GM18907 (cell line): ENCODE data around the gene CNDP1.

Experiments used
- ATAC-seq: cut with Tn5 transposase; IDR thresholded peaks from one replicate; pipeline ENCODE4 v1.9.1; 2021; ENCODE audit warnings: mild to moderate bottlenecking, moderate library complexity; ENCODE audit not compliant: unreplicated experiment

The CNDP1 gene

DNA sequence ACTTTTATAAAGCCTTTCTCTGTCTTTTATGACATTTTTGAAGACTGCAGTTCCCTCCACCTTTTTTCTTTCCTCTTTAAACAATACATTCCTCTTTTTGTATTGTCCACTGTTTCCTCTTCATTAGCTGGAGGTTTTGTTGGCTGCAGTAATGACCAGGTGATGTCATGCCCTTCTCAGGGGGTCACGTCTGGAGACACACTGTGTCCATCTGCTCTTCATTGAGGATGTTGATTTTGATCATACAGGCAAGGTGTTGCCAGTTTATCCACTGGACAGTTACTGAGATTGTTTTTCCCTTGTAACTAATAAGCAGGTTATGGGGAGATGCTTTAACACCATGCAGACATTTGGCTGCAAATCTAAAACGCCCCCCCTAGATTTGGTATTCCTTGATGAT lies 83.2 kb downstream of the CNDP1 start:
- no peak for ATAC-seq

DNA sequence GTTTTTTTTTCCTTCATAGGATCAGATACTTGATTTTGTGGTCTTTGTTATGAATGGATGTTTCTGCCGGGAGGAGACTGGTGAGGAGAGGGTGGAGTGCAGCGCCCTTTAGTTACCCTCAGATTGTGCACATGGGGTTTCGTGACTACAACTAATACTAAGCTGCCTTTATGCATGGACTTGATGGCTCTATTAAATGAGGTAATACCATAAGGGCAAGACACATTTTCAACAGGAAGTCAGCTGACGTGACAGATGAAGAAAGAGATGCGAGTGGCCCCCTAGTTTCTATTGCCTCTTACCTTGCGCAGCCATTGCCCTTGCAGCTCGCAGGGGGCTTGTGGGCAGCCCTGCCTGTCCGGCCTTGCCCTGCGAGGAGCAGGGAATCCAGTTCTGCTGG lies 87.8 kb downstream of the CNDP1 start:
- no peak for ATAC-seq

DNA sequence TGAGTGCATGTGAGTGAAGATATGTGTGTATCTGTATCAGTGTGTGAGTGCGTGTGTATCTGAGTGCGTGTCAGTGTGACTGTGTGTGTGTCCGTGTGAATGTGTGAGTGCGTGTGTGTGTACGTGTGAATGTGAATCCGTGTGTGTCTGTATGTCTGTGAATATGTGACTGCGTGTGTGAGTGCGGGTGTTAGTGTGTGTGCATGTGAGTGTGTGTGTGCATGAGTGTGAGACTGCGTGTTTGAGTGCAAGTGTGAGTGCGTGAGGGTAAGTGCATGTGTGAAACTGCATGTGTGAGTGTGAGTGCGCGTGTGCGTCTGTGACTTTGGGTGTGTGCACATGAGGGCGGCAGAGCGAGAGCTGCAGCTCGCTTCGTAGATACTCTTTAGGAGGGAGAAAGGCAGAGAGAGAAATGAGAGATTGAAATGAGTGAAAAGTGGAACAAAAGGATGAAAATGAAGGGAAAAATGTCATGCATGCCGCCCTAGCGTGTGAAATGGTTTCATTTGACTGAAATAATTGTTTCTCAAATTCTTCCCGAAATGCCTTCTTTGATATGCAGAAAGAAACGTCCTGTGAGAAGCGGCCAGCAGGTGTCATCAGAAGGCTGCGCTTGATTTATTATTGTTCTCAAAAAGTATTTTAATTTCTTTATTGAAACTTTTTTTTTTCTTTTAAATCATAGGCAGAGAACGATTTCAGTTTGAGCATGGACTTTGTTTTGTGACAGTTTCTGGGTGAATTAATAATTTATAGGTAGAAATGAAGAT lies 88.9 kb downstream of the CNDP1 start:
- ATAC-seq: no peak

DNA sequence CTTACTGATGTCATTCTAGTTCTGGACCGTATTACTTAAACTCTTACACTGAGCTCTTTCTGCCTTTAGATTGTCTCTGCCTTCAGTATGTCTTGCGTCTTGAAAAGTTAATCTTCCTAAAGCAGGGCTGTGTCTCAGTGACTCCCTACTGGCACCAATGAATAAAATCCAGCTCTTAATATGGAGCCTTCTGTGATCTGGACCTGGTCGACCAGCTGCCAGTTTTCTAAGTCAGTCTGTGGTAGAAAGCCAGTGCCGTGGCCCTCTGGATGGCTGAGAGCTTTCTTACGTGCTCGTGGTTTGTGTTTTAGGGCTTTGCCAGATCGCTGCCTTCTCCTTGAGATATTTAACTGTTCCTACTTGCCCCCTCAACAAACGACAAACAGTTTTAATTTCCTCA lies 90.2 kb downstream of the CNDP1 start:
- no peak for ATAC-seq

DNA sequence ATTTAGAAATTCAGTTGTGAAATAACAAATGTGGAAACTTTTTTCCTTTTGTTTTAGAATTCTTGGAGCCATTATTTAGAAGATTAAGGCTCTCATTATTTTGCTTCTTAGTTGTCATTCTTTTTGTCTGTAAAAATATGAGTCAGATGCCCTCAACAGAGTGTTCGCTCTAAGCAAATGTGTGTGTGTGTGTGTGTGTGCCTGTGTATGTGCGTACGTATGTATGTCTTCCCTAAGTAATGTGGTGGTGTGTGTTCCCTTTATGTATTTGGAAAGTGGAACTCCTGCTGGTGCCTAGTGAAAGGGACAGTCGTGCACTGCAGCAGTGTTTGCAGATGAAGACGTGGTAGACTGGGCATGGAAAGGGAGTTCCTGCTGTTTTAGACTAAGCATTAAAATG lies 90.9 kb downstream of the CNDP1 start:
- no peak for ATAC-seq

DNA sequence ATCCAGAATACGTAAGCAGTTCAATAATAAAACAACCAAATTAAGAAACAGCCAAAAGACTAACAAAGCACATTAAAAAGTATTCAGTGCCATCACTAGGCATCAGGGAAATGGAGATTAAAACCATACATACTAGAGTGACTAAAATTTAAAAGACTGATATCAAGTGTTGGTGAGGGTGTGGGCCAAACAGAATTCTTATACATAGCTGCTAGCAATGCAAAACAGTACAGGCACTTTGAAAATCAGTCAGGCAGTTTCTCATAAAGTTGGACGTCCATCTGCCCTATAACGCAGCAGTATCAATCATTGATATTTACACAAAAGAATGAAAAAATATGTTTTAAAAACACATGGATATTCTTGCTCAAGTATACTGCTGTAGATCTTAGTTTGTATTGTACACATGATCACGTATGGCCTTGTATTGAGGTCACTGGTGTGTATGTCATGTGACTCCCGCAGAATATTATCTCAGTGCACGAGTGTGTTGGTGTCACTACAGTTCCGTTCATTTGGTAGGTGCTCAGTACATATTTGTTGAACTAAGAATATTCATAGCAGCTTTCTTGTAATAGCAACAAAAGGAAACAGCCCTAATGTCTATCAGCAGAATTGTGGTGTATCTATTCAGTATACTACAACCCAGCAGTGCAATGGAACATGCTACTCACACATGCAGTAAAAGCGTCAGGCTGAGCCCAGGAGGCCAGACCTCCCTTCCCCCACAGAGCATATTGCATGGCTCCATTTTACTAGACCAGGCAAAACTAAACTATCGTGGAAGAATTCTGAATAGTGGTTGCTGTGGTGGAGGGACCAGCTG lies 92.0 kb downstream of the CNDP1 start:
- ATAC-seq: no peak

DNA sequence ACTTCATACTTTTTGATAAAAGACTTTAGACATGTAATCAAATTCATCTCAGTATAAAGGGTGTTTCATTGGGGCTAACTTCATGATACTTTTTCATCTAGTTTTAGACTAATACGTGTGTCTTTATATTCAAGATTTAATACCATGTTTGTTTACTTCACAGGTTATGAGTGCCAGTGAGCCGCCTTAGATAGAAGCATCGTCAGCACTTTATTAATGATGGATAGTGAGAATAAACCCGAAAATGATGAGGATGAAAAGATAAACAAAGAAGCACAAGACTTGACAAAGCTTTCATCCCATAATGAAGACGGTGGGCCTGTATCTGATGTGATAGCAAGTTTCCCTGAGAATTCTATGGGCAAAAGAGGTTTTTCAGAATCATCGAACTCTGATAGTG lies 96.5 kb downstream of the CNDP1 start:
- ATAC-seq: no peak

DNA sequence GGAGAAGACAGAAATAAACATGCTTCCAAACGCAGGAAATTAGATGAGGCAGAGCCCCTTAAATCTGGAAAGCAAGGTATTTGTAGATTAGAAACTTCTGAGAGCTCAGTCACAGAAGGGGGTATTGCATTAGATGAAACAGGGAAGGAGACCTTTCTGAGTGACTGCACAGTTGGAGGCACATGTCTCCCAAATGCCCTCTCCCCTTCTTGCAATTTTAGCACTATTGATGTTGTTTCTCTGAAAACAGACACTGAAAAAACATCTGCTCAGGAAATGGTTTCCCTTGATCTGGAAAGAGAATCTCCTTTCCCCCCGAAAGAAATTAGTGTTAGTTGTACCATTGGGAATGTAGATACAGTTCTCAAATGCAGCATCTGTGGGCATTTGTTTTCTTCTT lies 96.9 kb downstream of the CNDP1 start:
- ATAC-seq: no peak

DNA sequence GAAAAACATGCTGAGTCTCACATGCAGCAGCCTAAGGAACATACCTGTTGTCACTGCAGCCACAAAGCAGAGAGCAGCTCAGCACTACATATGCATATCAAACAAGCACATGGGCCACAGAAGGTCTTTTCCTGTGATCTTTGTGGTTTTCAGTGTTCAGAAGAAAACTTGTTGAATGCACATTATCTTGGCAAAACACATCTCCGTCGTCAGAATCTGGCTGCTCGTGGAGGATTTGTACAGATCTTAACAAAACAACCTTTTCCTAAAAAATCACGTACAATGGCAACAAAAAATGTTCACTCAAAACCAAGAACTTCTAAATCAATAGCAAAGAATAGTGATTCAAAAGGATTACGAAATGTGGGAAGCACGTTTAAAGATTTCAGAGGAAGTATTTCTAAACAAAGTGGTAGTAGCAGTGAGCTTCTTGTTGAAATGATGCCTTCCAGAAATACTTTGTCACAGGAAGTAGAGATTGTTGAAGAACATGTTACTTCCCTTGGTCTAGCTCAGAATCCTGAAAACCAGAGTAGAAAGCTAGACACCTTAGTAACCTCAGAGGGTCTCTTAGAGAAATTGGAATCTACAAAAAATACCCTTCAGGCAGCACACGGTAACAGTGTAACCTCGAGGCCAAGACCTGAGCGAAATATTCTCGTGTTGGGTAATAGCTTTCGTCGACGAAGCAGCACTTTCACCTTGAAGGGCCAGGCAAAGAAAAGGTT lies 97.5 kb downstream of the CNDP1 start:
- ATAC-seq: no peak

DNA sequence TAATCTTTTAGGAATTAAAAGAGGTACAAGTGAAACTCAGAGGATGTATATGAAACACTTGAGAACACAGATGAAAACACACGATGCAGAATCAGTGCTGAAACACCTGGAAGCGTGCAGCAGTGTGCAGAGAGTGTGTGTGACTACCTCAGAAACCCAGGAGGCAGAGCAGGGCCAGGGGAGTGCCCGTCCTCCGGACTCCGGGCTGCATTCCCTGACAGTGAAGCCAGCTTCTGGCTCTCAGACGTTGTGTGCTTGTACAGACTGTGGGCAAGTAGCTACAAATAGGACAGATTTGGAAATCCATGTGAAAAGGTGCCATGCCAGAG lies 98.0 kb downstream of the CNDP1 start:
- ATAC-seq: no peak

DNA sequence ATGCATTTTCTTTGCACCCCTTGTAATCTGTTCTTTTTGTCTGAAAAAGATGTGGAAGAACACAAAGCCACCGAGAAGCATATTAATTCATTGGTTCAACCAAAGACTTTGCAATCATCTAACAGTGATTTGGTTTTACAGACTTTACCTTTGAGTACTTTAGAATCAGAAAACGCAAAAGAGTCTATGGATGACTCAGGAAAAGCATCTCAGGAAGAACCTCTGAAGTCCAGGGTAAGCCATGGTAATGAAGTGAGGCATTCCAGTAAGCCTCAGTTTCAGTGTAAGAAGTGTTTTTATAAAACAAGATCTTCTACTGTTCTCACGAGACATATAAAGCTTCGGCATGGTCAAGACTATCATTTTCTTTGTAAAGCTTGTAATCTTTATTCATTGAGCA lies 98.6 kb downstream of the CNDP1 start:
- ATAC-seq: no peak

DNA sequence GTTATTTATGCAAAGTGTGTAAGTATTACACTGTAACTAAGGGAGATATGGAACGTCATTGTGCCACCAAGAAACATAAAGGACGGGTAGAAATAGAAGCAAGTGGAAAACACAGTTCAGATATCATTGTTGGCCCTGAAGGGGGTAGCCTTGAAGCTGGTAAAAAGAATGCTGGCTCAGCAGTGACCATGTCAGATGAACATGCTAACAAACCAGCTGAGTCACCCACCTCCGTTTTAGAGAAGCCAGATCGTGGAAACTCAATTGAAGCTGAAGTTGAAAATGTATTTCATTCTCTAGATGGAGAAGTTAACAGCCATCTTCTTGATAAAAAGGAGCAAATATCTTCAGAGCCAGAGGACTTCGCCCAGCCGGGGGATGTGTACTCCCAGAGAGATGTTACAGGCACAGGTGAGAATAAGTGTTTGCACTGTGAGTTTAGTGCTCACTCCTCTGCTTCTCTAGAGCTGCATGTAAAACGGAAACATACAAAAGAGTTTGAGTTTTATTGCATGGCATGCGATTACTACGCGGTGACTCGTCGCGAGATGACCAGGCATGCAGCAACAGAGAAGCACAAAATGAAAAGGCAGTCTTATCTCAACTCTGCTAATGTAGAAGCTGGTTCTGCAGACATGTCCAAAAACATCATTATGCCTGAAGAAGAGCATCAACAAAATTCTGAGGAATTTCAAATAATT lies 99.5 kb downstream of the CNDP1 start:
- ATAC-seq: no peak

DNA sequence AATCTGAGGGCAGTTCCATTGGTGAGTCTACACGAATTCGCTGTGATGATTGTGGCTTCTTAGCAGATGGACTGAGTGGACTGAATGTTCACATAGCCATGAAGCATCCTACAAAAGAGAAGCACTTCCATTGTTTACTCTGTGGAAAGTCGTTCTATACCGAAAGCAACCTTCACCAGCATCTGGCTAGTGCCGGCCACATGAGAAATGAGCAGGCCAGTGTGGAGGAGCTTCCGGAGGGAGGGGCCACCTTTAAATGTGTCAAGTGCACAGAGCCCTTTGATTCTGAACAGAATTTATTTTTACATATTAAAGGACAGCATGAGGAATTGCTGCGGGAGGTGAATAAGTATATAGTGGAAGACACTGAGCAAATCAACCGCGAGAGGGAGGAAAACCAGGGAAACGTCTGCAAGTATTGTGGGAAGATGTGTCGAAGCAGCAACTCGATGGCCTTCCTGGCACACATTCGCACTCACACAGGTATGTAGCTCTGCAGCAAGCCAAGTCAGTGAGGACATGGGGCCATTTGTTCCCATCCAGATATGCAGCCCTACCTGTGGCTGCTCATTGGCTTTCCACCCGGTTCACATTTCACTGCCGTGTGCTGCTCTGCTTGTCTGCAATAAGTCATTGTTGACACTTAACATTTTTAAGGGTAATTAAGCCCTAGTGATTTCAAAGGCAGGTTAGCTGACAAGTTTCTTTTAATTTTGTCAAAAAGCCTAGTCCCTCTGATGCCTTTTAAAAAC lies 101.1 kb downstream of the CNDP1 start:
- no peak for ATAC-seq
